NCI-H2196 (cell line): Measurements from ENCODE around the gene ARHGAP24.
"Not testable (repeated sequence)": the region's sequence is repeated elsewhere in the genome, so short reads cannot be mapped to it uniquely, and the experiment has no call there.

Experiments
- DNase-seq: peaks from one replicate; lab custom pipeline; 2025; ENCODE audit not compliant: unreplicated experiment; lab: John Stamatoyannopoulos, UW

ARHGAP24 gene

DNA sequence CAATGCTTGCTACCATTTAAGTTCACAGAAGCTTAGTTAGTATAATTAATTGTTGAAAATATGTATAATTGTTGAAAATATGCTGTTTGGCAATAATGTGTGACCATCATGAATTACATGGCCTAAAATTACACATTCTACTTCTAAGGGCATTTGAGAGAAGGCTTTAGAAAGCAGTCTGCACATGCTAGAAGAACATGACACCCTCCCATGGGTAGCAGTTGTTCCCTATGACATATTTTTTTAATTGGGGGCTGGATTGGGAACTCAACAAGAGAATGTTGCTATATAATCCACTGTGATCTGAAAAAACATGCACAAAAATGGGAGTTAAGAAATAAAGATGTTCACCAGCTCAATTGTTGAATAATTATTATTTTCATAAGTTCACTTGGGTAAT is 331.4 kb downstream of the ARHGAP24 start:
- no peak for DNase-seq

- DNase-seq: no peak
Measured at GRCh38 chr4:85807247-85807950, 332.4 kb downstream of the ARHGAP24 start.

DNA sequence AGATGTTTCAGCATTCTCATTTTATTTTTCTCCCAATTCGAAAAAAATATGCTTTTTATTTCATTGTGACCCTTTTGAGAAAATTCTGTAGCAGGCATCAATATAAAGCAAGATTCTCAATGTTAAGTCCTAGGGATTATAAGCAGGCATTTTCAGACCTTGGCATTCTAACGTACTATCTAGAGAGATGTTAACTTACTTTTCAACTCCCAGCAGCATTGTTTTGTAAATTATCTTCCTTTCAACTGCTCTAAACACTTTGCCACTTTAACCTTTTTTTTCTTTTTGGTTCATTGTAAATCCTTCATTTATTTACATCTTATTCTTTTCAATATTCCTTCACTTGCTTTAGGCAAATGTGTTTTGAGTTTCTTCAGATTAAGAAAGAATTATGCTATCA is 333.2 kb downstream of the ARHGAP24 start:
- DNase-seq: no peak

GRCh38 chr4:85808864-85809263 is 333.9 kb downstream of the ARHGAP24 start:
- no peak for DNase-seq

GRCh38 chr4:85812776-85813175 is 337.8 kb downstream of the ARHGAP24 start:
- DNase-seq: no peak

GRCh38 chr4:85815796-85816459 is 341.0 kb downstream of the ARHGAP24 start:
- DNase-seq: no peak

- no peak for DNase-seq
Measured at GRCh38 chr4:85818700-85819099, 343.8 kb downstream of the ARHGAP24 start.

- not testable (repeated sequence) for DNase-seq
Measured at GRCh38 chr4:85820101-85820500, 345.2 kb downstream of the ARHGAP24 start.

- no peak for DNase-seq
Measured at GRCh38 chr4:85821688-85822455, 346.9 kb downstream of the ARHGAP24 start.

- DNase-seq: peak; percentile 8
Measured at GRCh38 chr4:85823295-85823694, 348.3 kb downstream of the ARHGAP24 start.

- no peak for DNase-seq
Measured at GRCh38 chr4:85824166-85824945, 349.4 kb downstream of the ARHGAP24 start.

DNA sequence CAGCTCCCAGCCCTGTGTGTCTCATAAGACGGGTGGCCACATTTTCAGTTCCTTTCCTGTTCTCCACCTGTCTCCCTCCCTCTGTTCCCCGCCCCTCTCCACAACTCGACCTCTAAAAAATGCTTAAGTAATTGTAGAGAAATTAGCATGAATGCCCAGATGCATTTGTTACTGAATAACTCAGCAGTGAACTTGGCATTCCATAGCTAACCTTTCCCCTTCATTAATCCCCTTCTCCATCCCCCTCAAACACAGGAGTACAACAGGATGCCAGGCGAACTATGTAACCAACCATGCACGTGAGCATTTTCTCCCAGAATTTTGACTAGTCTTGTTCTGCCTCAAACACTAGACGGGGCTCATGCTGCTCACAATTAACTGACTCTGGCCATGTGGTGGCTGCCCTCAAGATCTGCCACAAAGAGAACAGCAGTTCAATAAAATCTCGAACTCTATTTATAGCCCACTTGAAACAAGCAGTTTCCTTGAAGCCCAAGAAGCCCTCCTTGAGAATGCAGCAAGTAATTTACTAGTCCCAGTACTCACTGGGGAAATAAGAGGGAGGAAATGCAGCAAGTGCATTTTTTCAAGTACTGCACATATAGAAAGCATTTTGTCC is 351.2 kb downstream of the ARHGAP24 start:
- DNase-seq: no peak

GRCh38 chr4:85828027-85828890 is 353.3 kb downstream of the ARHGAP24 start:
- DNase-seq: no peak

- DNase-seq: no peak
Measured at GRCh38 chr4:85829276-85830051, 354.5 kb downstream of the ARHGAP24 start.

DNA sequence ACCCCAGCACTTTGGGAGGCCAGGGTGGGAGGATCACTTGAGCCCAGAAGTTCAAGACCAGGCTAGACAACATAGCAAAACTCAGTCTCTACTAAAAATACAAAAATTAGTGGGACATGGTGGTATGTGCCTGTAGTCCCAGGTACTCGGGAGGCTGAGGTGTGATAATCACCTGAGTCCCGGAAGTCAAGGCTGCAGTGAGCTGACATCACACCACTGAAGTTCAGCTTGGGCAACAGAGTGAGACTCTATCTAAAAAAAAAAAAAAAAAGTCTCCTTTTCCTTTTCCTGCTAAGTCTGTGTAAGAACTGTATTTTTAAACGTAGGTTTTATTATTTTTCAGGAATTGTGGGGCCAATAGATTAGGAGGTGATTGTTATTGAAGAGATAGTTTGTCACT is 356.7 kb downstream of the ARHGAP24 start:
- DNase-seq: no peak

- no peak for DNase-seq
Measured at GRCh38 chr4:85833302-85833701, 358.4 kb downstream of the ARHGAP24 start.

- DNase-seq: no peak
Measured at GRCh38 chr4:85834934-85835333, 360.0 kb downstream of the ARHGAP24 start.

- DNase-seq: no peak
Measured at GRCh38 chr4:85836588-85837438, 361.9 kb downstream of the ARHGAP24 start.
